WTC11 (cell line): ENCODE data around the gene CFL1. TPM values are rescaled to one million over a fixed set of nuclear protein-coding genes. Genes with fewer than 3 reads are reported as not detected.

Experiments
- ATF1 ChIP-seq: sonication (generic); formaldehyde crosslinking; IDR thresholded peaks from 2 replicates; pipeline ENCODE4 v1.8.1; 2023; ENCODE audit warnings: mild to moderate bottlenecking, moderate library complexity, missing genetic modification reagents
- HMGA2 ChIP-seq: fragments of 250-450 bp; sonication (Bioruptor Pico); IDR thresholded peaks from 2 replicates; pipeline ENCODE4 v1.4.0; 2021; ENCODE audit warnings: mild to moderate bottlenecking, moderate library complexity
- JUN ChIP-seq: sonication (generic); formaldehyde crosslinking; IDR thresholded peaks from 2 replicates; pipeline ENCODE4 v1.8.0; 2023; ENCODE audit warnings: mild to moderate bottlenecking, missing genetic modification reagents
- NR1H2 ChIP-seq: sonication (generic); formaldehyde crosslinking; IDR thresholded peaks from 2 replicates; pipeline ENCODE4 v1.9.0; 2021; ENCODE audit warnings: mild to moderate bottlenecking, moderate library complexity, missing genetic modification reagents
- RELA ChIP-seq: sonication (generic); formaldehyde crosslinking; IDR thresholded peaks from 2 replicates; pipeline ENCODE4 v1.8.1; 2022; ENCODE audit warnings: missing genetic modification reagents, mild to moderate bottlenecking, borderline replicate concordance
- ZNF219 ChIP-seq: sonication (generic); formaldehyde crosslinking; IDR thresholded peaks from 2 replicates; pipeline ENCODE4 v1.8.0; 2023; ENCODE audit warnings: missing genetic modification reagents, mild to moderate bottlenecking, borderline replicate concordance
- ZNF263 ChIP-seq: sonication (generic); formaldehyde crosslinking; IDR thresholded peaks from 2 replicates; pipeline ENCODE4 v1.8.1; 2022; ENCODE audit warnings: low read depth, mild to moderate bottlenecking, moderate library complexity, missing genetic modification reagents
- ZNF671 ChIP-seq: fragments of 250-450 bp; sonication (Bioruptor Pico); IDR thresholded peaks from 2 replicates; pipeline ENCODE4 v1.8.0; 2021; ENCODE audit warnings: mild to moderate bottlenecking
- total RNA-seq: library from RNA; stranded (reverse); gene quantifications from 3 replicates; pipeline ENCODE4 v1.2.3, GENCODE V29; 2021
- TF ChIP-seq, protein P1 (sequence below): fragments of 250-450 bp; sonication (Bioruptor Pico); IDR thresholded peaks from 2 replicates; pipeline ENCODE4 v2.1.2; 2022; ENCODE audit warnings: mild to moderate bottlenecking, moderate library complexity
- TF ChIP-seq, protein P2 (sequence below): sonication (generic); formaldehyde crosslinking; IDR thresholded peaks from 2 replicates; pipeline ENCODE4 v1.8.0; 2023; ENCODE audit warnings: missing genetic modification reagents
- TF ChIP-seq, protein P3 (sequence below): fragments of 250-450 bp; sonication (Bioruptor Pico); conservative IDR thresholded peaks from 2 replicates; pipeline ENCODE4 v1.9.0; 2021; ENCODE audit warnings: mild to moderate bottlenecking
- TF ChIP-seq, protein P4 (sequence below): fragments of 250-450 bp; sonication (Bioruptor Pico); IDR thresholded peaks from 2 replicates; pipeline ENCODE4 v1.9.0; 2021; ENCODE audit warnings: mild to moderate bottlenecking, borderline replicate concordance
- TF ChIP-seq, protein P5 (sequence below): sonication (generic); formaldehyde crosslinking; IDR thresholded peaks from 2 replicates; pipeline ENCODE4 v1.8.0; 2023; ENCODE audit warnings: missing genetic modification reagents, mild to moderate bottlenecking, borderline replicate concordance
- TF ChIP-seq, protein P6 (sequence below): fragments of 200-600 bp; IDR thresholded peaks from 2 replicates; pipeline ENCODE4 v1.8.0; 2022; ENCODE audit warnings: antibody characterized with exemption
- TF ChIP-seq, protein P7 (sequence below): sonication (generic); formaldehyde crosslinking; IDR thresholded peaks from 2 replicates; pipeline ENCODE4 v1.8.0; 2022; ENCODE audit warnings: mild to moderate bottlenecking, missing genetic modification reagents

The CFL1 gene
- total RNA-seq, 1 experiment from 2014 or later, result 1,073 TPM

DNA sequence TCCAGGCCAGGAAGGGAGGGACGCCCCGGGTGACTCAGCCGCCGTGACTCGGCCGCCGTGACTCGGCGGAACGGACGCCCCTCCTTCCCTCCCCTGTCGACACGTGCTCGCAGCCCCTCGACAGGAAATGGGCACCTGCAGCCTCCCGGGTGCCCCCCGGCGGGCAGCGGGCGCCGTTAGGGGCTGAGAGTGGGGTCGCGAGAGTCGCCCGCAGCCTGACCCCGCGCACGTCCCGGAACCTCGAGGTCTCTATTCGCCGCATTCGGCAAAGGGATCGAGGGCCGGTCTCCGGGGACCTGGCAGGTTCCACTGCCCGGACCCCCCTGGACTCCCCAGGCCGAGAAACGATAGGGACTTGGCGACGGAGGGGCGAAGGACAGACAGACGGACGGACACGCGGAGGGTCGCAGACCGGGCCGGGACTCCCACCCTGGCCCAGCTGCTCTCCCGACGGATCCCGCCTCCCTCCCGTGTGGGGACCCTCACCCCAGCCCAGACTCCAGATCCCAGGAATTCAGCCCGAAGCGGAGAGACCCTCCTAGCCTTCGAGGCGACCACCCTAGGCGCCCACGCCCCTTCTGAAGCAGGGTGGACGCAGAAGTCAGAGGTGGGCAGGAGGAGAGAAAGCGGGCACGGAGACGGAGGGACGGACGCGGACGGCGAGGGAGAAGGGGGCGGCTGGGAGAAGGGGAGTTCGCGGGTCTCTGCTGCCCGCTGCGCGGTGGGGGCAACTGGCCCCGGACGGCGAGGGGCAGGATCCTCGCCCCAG lies 41.6 kb upstream of the CFL1 start (continued):
- TF ChIP-seq ATF1 (CRISPR knock-in tag), result no peak
- TF ChIP-seq ZNF219 (CRISPR knock-in tag), result no peak
- TF ChIP-seq, protein P1, sequence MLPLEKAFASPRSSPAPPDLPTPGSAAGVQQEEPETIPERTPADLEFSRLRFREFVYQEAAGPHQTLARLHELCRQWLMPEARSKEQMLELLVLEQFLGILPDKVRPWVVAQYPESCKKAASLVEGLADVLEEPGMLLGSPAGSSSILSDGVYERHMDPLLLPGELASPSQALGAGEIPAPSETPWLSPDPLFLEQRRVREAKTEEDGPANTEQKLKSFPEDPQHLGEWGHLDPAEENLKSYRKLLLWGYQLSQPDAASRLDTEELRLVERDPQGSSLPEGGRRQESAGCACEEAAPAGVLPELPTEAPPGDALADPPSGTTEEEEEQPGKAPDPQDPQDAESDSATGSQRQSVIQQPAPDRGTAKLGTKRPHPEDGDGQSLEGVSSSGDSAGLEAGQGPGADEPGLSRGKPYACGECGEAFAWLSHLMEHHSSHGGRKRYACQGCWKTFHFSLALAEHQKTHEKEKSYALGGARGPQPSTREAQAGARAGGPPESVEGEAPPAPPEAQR (CRISPR knock-in tag), result no peak
- TF ChIP-seq, protein P2, sequence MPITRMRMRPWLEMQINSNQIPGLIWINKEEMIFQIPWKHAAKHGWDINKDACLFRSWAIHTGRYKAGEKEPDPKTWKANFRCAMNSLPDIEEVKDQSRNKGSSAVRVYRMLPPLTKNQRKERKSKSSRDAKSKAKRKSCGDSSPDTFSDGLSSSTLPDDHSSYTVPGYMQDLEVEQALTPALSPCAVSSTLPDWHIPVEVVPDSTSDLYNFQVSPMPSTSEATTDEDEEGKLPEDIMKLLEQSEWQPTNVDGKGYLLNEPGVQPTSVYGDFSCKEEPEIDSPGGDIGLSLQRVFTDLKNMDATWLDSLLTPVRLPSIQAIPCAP (CRISPR knock-in tag), result peak; percentile 30; the same call in 1 of the 2 replicates
- TF ChIP-seq, protein P3, sequence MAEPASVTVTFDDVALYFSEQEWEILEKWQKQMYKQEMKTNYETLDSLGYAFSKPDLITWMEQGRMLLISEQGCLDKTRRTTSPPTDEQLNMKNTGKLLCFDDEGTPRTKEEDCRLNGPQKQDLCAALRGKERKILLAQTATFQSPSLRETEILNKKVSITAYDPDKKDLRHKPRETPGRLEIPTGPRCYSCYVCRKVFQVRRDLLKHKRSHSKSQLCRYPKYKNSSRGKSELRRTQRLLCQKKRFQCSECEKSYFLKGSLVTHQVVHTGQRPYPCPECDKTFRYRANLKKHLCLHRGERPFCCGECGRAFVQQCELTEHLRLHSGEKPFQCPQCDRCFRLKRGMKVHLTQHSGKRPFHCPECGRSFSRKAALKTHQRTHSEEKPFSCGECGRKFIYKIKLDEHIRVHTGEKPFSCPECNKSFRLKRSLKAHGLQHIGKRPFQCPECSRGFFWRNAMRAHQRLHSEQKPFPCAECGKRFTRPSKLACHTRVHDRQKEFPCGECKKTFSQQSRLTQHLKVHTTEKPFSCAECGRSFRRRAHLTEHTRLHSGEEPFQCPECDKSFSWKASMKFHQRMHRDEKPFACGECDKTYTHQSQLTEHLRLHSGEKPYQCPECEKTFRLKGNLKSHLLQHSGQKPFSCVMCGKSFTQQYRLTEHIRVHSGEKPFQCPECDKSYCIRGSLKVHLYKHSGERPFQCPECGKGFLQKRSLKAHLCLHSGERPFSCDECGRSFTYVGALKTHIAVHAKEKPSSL (CRISPR knock-in tag), result no peak
- TF ChIP-seq NR1H2 (CRISPR knock-in tag), result no peak
- no peak for TF ChIP-seq HMGA2 (CRISPR knock-in tag)
- TF ChIP-seq, protein P4, sequence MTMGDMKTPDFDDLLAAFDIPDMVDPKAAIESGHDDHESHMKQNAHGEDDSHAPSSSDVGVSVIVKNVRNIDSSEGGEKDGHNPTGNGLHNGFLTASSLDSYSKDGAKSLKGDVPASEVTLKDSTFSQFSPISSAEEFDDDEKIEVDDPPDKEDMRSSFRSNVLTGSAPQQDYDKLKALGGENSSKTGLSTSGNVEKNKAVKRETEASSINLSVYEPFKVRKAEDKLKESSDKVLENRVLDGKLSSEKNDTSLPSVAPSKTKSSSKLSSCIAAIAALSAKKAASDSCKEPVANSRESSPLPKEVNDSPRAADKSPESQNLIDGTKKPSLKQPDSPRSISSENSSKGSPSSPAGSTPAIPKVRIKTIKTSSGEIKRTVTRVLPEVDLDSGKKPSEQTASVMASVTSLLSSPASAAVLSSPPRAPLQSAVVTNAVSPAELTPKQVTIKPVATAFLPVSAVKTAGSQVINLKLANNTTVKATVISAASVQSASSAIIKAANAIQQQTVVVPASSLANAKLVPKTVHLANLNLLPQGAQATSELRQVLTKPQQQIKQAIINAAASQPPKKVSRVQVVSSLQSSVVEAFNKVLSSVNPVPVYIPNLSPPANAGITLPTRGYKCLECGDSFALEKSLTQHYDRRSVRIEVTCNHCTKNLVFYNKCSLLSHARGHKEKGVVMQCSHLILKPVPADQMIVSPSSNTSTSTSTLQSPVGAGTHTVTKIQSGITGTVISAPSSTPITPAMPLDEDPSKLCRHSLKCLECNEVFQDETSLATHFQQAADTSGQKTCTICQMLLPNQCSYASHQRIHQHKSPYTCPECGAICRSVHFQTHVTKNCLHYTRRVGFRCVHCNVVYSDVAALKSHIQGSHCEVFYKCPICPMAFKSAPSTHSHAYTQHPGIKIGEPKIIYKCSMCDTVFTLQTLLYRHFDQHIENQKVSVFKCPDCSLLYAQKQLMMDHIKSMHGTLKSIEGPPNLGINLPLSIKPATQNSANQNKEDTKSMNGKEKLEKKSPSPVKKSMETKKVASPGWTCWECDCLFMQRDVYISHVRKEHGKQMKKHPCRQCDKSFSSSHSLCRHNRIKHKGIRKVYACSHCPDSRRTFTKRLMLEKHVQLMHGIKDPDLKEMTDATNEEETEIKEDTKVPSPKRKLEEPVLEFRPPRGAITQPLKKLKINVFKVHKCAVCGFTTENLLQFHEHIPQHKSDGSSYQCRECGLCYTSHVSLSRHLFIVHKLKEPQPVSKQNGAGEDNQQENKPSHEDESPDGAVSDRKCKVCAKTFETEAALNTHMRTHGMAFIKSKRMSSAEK (CRISPR knock-in tag), result no peak
- no peak for TF ChIP-seq RELA (CRISPR knock-in tag)
- TF ChIP-seq, protein P5, sequence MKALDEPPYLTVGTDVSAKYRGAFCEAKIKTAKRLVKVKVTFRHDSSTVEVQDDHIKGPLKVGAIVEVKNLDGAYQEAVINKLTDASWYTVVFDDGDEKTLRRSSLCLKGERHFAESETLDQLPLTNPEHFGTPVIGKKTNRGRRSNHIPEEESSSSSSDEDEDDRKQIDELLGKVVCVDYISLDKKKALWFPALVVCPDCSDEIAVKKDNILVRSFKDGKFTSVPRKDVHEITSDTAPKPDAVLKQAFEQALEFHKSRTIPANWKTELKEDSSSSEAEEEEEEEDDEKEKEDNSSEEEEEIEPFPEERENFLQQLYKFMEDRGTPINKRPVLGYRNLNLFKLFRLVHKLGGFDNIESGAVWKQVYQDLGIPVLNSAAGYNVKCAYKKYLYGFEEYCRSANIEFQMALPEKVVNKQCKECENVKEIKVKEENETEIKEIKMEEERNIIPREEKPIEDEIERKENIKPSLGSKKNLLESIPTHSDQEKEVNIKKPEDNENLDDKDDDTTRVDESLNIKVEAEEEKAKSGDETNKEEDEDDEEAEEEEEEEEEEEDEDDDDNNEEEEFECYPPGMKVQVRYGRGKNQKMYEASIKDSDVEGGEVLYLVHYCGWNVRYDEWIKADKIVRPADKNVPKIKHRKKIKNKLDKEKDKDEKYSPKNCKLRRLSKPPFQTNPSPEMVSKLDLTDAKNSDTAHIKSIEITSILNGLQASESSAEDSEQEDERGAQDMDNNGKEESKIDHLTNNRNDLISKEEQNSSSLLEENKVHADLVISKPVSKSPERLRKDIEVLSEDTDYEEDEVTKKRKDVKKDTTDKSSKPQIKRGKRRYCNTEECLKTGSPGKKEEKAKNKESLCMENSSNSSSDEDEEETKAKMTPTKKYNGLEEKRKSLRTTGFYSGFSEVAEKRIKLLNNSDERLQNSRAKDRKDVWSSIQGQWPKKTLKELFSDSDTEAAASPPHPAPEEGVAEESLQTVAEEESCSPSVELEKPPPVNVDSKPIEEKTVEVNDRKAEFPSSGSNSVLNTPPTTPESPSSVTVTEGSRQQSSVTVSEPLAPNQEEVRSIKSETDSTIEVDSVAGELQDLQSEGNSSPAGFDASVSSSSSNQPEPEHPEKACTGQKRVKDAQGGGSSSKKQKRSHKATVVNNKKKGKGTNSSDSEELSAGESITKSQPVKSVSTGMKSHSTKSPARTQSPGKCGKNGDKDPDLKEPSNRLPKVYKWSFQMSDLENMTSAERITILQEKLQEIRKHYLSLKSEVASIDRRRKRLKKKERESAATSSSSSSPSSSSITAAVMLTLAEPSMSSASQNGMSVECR (CRISPR knock-in tag), result peak; percentile 45; the same call in 1 of the 2 replicates
- no peak for TF ChIP-seq ZNF263 (CRISPR knock-in tag)
- TF ChIP-seq JUN (CRISPR knock-in tag), result no peak
- TF ChIP-seq ZNF671 (CRISPR knock-in tag), result no peak
- TF ChIP-seq, protein P6, sequence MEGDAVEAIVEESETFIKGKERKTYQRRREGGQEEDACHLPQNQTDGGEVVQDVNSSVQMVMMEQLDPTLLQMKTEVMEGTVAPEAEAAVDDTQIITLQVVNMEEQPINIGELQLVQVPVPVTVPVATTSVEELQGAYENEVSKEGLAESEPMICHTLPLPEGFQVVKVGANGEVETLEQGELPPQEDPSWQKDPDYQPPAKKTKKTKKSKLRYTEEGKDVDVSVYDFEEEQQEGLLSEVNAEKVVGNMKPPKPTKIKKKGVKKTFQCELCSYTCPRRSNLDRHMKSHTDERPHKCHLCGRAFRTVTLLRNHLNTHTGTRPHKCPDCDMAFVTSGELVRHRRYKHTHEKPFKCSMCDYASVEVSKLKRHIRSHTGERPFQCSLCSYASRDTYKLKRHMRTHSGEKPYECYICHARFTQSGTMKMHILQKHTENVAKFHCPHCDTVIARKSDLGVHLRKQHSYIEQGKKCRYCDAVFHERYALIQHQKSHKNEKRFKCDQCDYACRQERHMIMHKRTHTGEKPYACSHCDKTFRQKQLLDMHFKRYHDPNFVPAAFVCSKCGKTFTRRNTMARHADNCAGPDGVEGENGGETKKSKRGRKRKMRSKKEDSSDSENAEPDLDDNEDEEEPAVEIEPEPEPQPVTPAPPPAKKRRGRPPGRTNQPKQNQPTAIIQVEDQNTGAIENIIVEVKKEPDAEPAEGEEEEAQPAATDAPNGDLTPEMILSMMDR, result no peak
- TF ChIP-seq, protein P7, sequence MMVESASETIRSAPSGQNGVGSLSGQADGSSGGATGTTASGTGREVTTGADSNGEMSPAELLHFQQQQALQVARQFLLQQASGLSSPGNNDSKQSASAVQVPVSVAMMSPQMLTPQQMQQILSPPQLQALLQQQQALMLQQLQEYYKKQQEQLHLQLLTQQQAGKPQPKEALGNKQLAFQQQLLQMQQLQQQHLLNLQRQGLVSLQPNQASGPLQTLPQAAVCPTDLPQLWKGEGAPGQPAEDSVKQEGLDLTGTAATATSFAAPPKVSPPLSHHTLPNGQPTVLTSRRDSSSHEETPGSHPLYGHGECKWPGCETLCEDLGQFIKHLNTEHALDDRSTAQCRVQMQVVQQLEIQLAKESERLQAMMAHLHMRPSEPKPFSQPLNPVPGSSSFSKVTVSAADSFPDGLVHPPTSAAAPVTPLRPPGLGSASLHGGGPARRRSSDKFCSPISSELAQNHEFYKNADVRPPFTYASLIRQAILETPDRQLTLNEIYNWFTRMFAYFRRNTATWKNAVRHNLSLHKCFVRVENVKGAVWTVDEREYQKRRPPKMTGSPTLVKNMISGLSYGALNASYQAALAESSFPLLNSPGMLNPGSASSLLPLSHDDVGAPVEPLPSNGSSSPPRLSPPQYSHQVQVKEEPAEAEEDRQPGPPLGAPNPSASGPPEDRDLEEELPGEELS (CRISPR knock-in tag), result peak; percentile 88
